ENCODE results near the gene ITGA2B.
"Not testable (repeated sequence)": the region's sequence is repeated elsewhere in the genome, so short reads cannot be mapped to it uniquely, and the experiment has no call there.

The ITGA2B gene

DNA sequence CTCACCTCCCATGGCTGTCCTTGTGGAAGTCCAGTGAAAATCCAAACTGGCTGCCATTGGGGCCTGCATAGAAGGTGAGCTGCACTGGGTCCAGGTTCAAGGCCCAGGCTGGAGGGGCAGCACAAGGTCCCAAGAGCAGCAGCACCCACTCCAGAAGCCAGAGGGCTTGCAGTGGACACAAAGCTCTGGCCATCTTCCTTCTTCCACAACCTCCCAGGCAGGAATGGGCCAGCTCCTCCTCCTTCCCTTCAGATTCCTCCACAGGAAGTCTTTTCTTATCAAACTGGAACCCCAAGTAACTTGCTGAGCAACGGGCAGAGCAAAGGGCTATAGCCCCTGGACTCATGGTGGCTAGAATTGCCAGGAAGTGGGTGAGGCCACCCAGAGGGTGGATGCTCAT, at the start of gene ITGA2B:
Gene ITGA2B (minus strand): TSS at position 369 of the 400 bp plus-strand sequence. CDS start 176 bp downstream, at position 193.
- no peak for DNase-seq

DNA sequence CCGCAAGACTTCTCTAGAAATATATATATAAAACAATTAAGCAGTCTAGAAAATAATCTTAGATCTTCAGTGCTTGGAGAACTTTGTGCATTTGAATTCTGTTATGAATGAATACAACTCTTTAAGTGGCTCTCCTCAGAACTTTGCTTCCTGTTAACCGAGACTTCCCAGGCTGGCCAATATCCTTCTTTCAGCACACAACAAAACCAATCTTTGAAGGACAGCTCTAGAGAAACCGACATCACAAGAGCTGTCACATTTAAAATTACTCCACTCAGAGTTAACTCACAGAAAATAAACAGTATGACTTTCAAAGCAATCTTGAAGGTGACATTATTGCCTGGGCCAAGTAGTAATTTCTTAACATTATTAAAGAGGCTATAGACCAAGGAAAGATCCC, 49.7 kb upstream of the ITGA2B start:
- DNase-seq: no peak

DNA sequence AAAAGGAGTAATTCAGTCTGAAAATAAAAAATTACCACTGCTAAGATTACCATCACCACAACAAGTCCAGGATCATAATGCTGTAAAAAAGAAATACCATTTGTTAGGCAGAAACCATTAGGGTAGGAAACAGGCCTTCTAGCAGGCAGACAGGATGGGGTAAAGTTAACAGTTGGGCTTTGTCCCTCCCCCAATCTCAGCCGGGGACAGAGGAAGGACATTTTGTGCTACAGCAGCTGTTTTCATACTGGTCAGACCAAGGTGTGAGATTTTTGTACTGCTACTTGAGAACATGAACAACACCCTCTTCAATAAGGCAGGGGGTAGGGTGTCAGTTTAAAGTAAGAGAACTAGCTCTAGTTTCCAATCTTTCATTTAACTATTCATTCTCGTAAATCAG, 49.2 kb upstream of the ITGA2B start:
- peak; percentile 22 for DNase-seq

DNA sequence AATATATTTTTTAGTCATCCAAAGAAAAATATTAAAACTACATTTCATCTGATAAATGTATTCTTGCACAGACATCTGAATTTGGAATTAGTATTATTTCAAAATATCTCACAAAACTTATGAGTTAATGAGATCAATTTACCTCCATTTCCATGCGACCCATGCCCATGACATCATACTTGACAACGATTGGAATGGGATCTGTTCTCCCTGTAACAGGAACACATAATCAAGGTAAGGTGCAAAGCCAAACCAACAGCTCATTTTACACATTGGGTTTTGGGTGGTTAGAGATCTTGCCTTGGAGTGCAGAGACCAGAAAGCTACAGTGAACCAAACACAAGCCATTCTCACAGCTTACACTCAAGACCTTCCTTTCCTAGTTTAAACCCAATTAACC, 46.9 kb upstream of the ITGA2B start:
- no peak for DNase-seq

- no peak for DNase-seq
These were observed 43.1 kb upstream of the ITGA2B start for GRCh38 chr17:44432254-44433157.

DNA sequence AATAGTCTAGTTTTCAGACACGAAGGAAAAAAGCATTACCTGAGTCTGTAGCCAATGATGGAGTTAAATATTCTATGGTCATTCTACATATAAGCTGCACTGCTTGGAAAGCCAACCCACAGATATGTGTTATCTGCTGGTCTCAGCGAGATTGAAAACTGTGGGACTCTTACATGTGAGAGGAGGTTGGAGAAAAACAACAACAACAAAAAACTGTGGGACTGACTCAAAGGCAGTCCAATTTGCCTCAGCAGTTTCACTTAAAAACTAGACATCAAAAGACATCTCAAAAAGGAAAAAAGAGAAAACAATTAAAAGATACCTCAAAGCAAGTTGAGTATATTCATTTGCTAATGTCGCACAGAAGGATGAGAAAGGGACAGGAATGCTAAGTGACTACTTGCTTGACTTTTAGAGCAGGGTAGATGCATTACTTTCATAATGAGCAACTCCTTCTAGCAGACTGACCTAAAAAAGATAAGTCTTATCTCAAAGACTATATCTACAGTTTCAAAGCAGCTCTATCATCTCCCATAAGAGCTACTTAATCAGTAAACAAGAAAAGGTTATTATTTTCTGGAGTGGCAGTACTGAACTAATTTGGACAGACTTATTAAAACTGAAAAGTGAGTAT, 35.5 kb upstream of the ITGA2B start:
- no peak for DNase-seq

DNA sequence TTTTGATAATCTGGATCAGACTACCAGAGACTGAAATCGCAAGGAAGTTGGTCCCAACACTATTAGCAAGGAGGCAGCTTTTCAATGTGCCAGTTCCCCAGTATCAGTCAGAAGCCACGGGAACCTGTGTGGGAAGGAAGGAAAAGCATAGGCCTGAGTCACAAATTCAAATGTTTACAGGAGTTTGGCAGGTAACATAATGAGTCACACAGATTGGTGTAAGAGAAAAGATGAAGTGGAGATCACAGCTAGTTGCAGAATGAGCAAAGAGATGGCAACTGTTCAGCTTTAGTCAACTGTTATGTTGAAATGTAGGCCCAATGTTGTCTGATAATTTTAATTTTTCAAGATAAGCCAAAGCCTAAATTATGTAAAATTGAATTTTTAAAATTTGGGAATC, 28.1 kb upstream of the ITGA2B start:
- no peak for DNase-seq

DNA sequence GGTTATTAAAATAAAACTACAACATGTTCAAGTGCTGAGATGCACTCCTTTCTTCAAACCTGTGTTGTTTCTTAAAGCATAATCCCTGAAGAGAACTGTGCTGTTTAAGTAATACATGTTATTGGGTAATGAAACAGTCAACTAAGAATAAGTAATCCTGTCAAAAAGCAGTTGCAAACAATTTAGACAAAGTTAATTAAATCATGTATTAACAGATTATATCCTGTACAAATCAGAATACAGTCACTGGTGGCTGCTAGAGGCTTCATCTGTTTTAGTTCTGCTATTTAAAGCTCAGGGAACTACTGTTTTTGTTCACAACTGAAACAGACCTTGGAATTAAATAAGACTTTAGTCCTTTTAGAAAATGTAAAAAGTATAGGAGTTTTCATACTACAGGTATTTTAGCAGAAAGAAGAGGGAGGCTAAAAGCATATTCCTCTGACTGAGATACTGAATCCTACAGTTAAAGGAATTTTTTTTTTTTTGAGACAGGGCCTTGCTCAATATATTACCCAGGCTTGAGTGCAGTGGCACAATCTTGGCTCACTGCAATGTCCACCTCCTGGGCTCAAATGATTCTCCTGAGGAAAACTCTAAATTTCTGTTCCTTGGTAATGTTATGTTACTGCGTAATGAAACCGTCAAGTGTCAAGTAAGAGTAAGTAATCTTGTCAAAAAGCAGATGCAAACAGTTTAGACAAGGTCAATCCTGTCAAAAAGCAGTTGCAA, 27.3 kb upstream of the ITGA2B start:
- DNase-seq: no peak

GRCh38 chr17:44414394-44415155, 25.1 kb upstream of the ITGA2B start:
- no peak for DNase-seq

GRCh38 chr17:44409309-44410028, 20.0 kb upstream of the ITGA2B start:
- DNase-seq: no peak

GRCh38 chr17:44408786-44409185, 19.3 kb upstream of the ITGA2B start:
- DNase-seq: no peak

DNA sequence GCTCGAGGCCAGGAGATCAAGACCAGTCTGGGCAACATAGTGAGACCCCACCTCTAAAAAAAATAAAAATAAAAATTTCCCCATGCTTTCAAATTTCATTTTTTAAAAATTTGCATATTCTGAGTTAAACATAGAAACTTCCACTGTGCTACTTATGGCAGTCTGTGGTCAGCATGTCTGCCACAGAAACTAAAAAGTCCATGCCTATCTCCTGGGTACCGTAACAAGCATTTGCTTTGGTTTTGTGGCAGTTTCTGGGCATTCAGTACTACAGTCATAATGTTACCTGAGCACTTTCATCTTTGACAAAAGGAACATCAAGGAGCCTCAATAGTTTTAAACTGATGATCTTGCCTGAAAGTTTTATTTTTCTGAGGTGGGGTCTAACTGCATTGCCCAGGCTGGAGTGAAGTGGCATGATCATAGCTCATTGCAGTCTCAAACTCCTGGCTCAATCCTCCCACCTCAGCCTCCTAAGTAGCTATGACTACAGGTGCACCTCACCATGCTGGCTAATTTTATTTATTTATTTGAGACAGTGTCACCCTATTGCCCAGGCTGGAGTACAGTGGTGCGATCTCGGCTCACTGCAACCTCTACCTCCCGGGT, 13.2 kb upstream of the ITGA2B start:
- DNase-seq: no peak

DNA sequence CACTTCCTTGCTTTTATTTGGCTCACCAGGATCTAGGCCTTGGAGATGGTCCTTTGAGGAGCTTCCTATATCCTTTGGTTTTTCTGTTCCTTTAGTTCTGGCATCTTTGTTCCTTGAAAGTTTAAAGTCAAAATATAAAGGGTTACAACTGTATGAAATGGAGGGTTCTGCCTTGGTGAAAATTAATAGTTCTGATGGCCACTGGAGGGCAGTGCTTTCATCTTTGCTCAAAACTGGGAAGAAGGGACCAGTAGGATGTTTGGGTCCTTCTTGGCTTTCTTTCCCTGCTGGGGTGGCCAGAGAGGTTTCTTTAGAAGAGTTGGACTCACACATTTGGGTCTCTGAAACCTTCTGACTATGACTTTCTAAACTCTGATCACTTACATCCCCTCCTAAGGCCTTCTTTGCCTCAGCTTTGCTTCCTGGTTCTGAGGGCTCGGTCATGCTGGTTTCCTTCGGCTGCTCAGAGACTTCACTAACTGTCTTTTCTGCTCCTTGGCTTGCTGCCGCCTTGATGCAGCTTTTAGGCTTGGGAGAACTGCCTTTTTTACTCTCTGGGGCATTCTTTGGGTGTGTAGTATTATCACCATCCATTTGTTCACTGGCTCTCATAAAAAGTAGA, 10.9 kb upstream of the ITGA2B start:
- no peak for DNase-seq

- DNase-seq: no peak
These were observed 9.5 kb upstream of the ITGA2B start for GRCh38 chr17:44398692-44399691.

GRCh38 chr17:44397479-44398440, 8.3 kb upstream of the ITGA2B start:
- DNase-seq: no peak

GRCh38 chr17:44396946-44397345, 7.5 kb upstream of the ITGA2B start:
- DNase-seq: no peak

DNA sequence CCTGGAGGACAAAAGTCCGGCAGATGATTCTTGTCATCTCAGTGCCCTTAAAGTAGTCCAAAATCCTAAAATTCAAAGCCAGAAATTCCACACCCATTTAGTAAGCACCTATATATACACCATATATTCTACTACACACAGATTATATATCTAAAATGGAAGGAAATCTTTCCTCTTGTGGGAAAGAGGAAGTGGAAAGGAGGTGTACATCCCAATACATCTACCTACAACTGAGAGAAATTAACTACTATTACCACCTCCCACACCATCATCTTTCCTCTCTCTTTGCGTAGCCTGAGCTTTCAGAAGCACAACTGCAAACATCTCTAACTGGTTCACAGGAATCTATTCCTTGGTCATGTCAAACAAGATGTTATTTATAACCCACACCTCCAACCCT, 5.4 kb upstream of the ITGA2B start:
- no peak for DNase-seq

- DNase-seq: not testable (repeated sequence)
These were observed 4.7 kb upstream of the ITGA2B start for GRCh38 chr17:44394112-44394511.
